Hepatocyte (in vitro differentiated cells): ENCODE data around the gene ARHGAP42. TPM values are rescaled to one million over a fixed set of nuclear protein-coding genes. Genes with fewer than 3 reads are reported as not detected.
A peak's percentile ranks its signal among the peaks of the same experiment; 100 is the strongest.

Experiments
- DNase-seq: peaks from one replicate; pipeline ENCODE4 v3.0.0-alpha.2; 2016; ENCODE audit warnings: low spot score
- H2AFZ ChIP-seq: fragments of 200-600 bp; sonication (generic); 2 replicates; pipeline ENCODE4 v1.6.0; 2016; ENCODE audit warnings: antibody characterized with exemption, mild to moderate bottlenecking
- H3K27ac ChIP-seq: fragments of 200-600 bp; sonication (generic); 2 replicates; pipeline ENCODE4 v1.5.1; 2016; ENCODE audit warnings: mild to moderate bottlenecking
- H3K27me3 ChIP-seq: fragments of 200-600 bp; sonication (generic); 2 replicates; pipeline ENCODE4 v1.6.1; 2016
- H3K36me3 ChIP-seq: fragments of 200-600 bp; sonication (generic); replicated peaks from 2 replicates; pipeline ENCODE4 v1.5.1; 2016; ENCODE audit warnings: low read depth; ENCODE audit not compliant: insufficient read depth
- H3K4me1 ChIP-seq: fragments of 200-600 bp; sonication (generic); 2 replicates; pipeline ENCODE4 v1.5.1; 2016; ENCODE audit warnings: mild to moderate bottlenecking, moderate library complexity; ENCODE audit not compliant: insufficient read depth
- H3K4me2 ChIP-seq: fragments of 200-600 bp; sonication (generic); 2 replicates; pipeline ENCODE4 v1.6.0; 2016
- H3K4me3 ChIP-seq: fragments of 200-600 bp; sonication (generic); 2 replicates; pipeline ENCODE4 v1.5.1; 2016; ENCODE audit warnings: mild to moderate bottlenecking
- H3K79me2 ChIP-seq: fragments of 200-600 bp; sonication (generic); 2 replicates; pipeline ENCODE4 v1.6.0; 2017; ENCODE audit warnings: mild to moderate bottlenecking
- H3K9me2 ChIP-seq: fragments of 200-600 bp; sonication (generic); replicated peaks from 2 replicates; pipeline ENCODE4 v1.6.0; 2017; ENCODE audit warnings: mild to moderate bottlenecking; ENCODE audit not compliant: insufficient read depth
- H3K9me3 ChIP-seq: fragments of 200-600 bp; sonication (generic); 2 replicates; pipeline ENCODE4 v1.5.1; 2016; ENCODE audit warnings: low read depth, mild to moderate bottlenecking
- H4K20me1 ChIP-seq: fragments of 200-600 bp; sonication (generic); 2 replicates; pipeline ENCODE4 v1.6.0; 2016; ENCODE audit warnings: mild to moderate bottlenecking; ENCODE audit not compliant: insufficient read depth, poor library complexity, severe bottlenecking
- EZH2 ChIP-seq: fragments of 200-600 bp; sonication (generic); IDR thresholded peaks from 2 replicates; pipeline ENCODE4 v1.6.1; 2016; ENCODE audit warnings: antibody characterized with exemption, mild to moderate bottlenecking, borderline replicate concordance
- EZH2phosphoT487 ChIP-seq: fragments of 200-600 bp; sonication (generic); IDR thresholded peaks from one replicate; pipeline ENCODE4 v1.6.1; 2018; ENCODE audit warnings: antibody characterized with exemption, mild to moderate bottlenecking, low read depth, moderate library complexity; ENCODE audit not compliant: unreplicated experiment, severe bottlenecking
- WGBS: methylation state at CpG from one replicate; pipeline ENCODE4 v1.1.6; 2016; ENCODE audit warnings: low lambda C conversion rate; ENCODE audit errors: missing lambda C conversion rate; 5-methylcytosine and 5-hydroxymethylcytosine counted together
- polyA plus RNA-seq: library from polyadenylated mRNA; unstranded; fragments of >200 nt; fragmentation: Nextera tagmentation; extraction: Ambion mirVana; gene quantifications from 2 replicates; pipeline ENCODE4 v1.2.1, GENCODE V29; 2016
- total RNA-seq: library from RNA; depleted of rRNA; stranded (reverse); fragments of >200 nt; gene quantifications from 2 replicates; pipeline ENCODE4 v1.2.3, GENCODE V29; 2014
- TF ChIP-seq, protein P1 (sequence below): fragments of 200-600 bp; sonication (generic); IDR thresholded peaks from 2 replicates; pipeline ENCODE4 v1.5.1; 2016; ENCODE audit warnings: antibody characterized with exemption, mild to moderate bottlenecking; ENCODE audit not compliant: poor library complexity

Gene ARHGAP42
- total and polyA plus RNA-seq, 2 experiments from 2014 or later, result 8.7 to 26.5 TPM

- Histone ChIP-seq H3K36me3 (no peaks in the 10 kb centered on the region), H3K4me2 (no peak overlapping the region), H4K20me1 (no peaks in the 10 kb centered on the region), H3K9me2 (no peaks in the 10 kb centered on the region), H3K4me1 (no peaks in the 10 kb centered on the region), H3K79me2 (no peaks in the 10 kb centered on the region), H3K9me3 (no peaks in the 10 kb centered on the region), H3K4me3 (no peak overlapping the region), H3K27me3 (no peaks in the 10 kb centered on the region), H3K27ac (peak overlapping the region; percentile 75), H2AFZ (no peak overlapping the region)
- no peak for TF ChIP-seq EZH2phosphoT487
- TF ChIP-seq EZH2, result no peak
- TF ChIP-seq, protein P1, sequence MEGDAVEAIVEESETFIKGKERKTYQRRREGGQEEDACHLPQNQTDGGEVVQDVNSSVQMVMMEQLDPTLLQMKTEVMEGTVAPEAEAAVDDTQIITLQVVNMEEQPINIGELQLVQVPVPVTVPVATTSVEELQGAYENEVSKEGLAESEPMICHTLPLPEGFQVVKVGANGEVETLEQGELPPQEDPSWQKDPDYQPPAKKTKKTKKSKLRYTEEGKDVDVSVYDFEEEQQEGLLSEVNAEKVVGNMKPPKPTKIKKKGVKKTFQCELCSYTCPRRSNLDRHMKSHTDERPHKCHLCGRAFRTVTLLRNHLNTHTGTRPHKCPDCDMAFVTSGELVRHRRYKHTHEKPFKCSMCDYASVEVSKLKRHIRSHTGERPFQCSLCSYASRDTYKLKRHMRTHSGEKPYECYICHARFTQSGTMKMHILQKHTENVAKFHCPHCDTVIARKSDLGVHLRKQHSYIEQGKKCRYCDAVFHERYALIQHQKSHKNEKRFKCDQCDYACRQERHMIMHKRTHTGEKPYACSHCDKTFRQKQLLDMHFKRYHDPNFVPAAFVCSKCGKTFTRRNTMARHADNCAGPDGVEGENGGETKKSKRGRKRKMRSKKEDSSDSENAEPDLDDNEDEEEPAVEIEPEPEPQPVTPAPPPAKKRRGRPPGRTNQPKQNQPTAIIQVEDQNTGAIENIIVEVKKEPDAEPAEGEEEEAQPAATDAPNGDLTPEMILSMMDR, result no peak
- peak; percentile 27 for DNase-seq
- 43% methylated on average over 3 of the region's 3 CpGs for WGBS
Observed at GRCh38 chr11:100876815-100877520, 189.9 kb downstream of the ARHGAP42 start.

GRCh38 chr11:100878474-100878873 is 191.4 kb downstream of the ARHGAP42 start:
- Histone ChIP-seq H3K9me2 (no peaks in the 10 kb centered on the region), H3K4me3 (no peak overlapping the region), H3K27ac (no peak overlapping the region), H3K9me3 (no peaks in the 10 kb centered on the region), H3K79me2 (peaks cover 1% of the 10 kb centered on the region), H2AFZ (no peak overlapping the region), H3K36me3 (no peaks in the 10 kb centered on the region), H4K20me1 (no peaks in the 10 kb centered on the region), H3K4me2 (no peak overlapping the region), H3K27me3 (no peaks in the 10 kb centered on the region), H3K4me1 (no peaks in the 10 kb centered on the region)
- TF ChIP-seq EZH2 (no peak), EZH2phosphoT487 (no peak)
- TF ChIP-seq, protein P1, result no peak
- DNase-seq, result no peak
- WGBS, result 95% methylated on average over 2 of the region's 2 CpGs

- H2AFZ ChIP-seq, result no peak overlapping the region
- no peak overlapping the region for H3K4me2 ChIP-seq
- H3K4me3 ChIP-seq, result no peak overlapping the region
- no peak overlapping the region for H3K27ac ChIP-seq
- TF ChIP-seq EZH2phosphoT487 (no peak), EZH2 (no peak)
- TF ChIP-seq, protein P1, result no peak
- no peaks in the 10 kb centered on the region for H3K9me2 ChIP-seq
- no peaks in the 10 kb centered on the region for H3K9me3 ChIP-seq
- no peaks in the 10 kb centered on the region for H3K4me1 ChIP-seq
- WGBS, result 91% methylated on average over 1 of the region's 1 CpG
- DNase-seq, result no peak
- no peaks in the 10 kb centered on the region for H4K20me1 ChIP-seq
- H3K27me3 ChIP-seq, result no peaks in the 10 kb centered on the region
- peaks cover 7% of the 10 kb centered on the region for H3K79me2 ChIP-seq
- no peaks in the 10 kb centered on the region for H3K36me3 ChIP-seq
Observed at GRCh38 chr11:100882957-100883356, 195.9 kb downstream of the ARHGAP42 start.
